Measurements from ENCODE around the gene ARHGAP45. TPM values are rescaled to one million over a fixed set of nuclear protein-coding genes. Genes with fewer than 3 reads are reported as not detected.

ARHGAP45 gene
- total and polyA plus RNA-seq, 9 of the 15 experiments (the other 6 are each of a cell fraction or from before 2014, with no cell fraction given): 0.08 to 22.1 (median 4.2) TPM

DNA sequence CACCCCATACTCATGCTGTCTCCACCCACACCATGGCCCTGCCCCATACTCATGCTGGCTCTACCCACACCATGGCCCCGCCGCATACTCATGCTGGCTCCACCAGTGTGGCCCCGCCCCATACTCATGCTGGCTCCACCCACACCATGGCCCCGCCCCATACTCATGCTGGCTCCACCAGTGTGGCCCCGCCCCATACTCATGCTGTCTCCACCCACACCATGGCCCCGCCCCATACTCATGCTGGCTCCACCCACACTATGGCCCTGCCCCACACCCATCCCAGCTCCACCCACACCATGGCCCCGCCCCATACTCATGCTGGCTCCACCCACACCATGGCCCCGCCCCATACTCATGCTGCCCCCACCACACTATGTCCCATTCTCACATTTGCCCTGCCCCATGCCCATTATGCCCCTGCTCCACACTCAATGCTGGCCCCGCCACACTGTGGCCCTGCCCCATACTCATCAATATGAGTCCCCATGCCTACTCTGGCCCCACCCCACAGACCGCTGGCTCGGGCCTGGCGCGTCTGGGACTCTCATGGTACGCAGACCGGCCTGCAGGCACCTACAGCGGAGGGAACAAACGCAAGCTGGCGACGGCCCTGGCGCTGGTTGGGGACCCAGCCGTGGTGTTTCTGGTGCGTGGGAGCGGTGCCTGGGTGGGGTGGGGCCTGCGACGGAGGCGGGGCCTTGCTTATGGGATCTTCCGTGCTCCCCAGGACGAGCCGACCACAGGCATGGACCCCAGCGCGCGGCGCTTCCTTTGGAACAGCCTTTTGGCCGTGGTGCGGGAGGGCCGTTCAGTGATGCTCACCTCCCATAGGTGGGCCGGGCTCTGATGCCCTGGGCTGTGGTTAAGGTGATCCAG lies 3.7 kb upstream of the ARHGAP45 start (continued):
- peak; percentile 73 for TF ChIP-seq SUPT5H (IDR thresholded peaks at IDR 0.05)
- TF ChIP-seq E2F4 (CRISPR knock-in tag; IDR thresholded peaks at IDR 0.05; ENCODE audit: low read depth): no peak
- TF ChIP-seq LEF1 (IDR thresholded peaks at IDR 0.05): no peak
- no peak for TF ChIP-seq MAZ (CRISPR knock-in tag; conservative IDR thresholded peaks at IDR 0.05 in 1 of 2, IDR thresholded peaks at IDR 0.05 in 1 of 2)
- TF ChIP-seq, protein P1, sequence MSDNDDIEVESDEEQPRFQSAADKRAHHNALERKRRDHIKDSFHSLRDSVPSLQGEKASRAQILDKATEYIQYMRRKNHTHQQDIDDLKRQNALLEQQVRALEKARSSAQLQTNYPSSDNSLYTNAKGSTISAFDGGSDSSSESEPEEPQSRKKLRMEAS (CRISPR knock-in tag; IDR thresholded peaks at IDR 0.05): 0 out of 2 replicates have a peak, but pooled peaks have one; percentile 4
- no peak for TF ChIP-seq PCBP1 (IDR thresholded peaks at IDR 0.05; ENCODE audit: low read depth, low read length, poor library complexity, severe bottlenecking)
- TF ChIP-seq CC2D1A (IDR thresholded peaks at IDR 0.05): no peak
- 0 out of 2 replicates have a peak, but pooled peaks have one; percentile 68 for TF ChIP-seq CBFB (CRISPR knock-in tag; IDR thresholded peaks at IDR 0.05)
- no peak for TF ChIP-seq ZNF644 (tag; IDR thresholded peaks at IDR 0.05; ENCODE audit: low read depth)
- no peak for TF ChIP-seq SMARCB1 (IDR thresholded peaks at IDR 0.05; ENCODE audit: insufficient read length, low read depth)
- TF ChIP-seq, protein P2, sequence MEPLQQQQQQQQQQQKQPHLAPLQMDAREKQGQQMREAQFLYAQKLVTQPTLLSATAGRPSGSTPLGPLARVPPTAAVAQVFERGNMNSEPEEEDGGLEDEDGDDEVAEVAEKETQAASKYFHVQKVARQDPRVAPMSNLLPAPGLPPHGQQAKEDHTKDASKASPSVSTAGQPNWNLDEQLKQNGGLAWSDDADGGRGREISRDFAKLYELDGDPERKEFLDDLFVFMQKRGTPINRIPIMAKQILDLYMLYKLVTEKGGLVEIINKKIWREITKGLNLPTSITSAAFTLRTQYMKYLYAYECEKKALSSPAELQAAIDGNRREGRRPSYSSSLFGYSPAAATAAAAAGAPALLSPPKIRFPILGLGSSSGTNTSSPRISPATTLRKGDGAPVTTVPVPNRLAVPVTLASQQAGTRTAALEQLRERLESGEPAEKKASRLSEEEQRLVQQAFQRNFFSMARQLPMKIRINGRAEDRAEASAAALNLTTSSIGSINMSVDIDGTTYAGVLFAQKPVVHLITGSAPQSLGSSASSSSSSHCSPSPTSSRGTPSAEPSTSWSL (CRISPR knock-in tag; IDR thresholded peaks at IDR 0.05; ENCODE audit: borderline replicate concordance): no peak
- peak; percentile 52; the same call in 1 of the 2 replicates for TF ChIP-seq VEZF1 (CRISPR knock-in tag; IDR thresholded peaks at IDR 0.05)
- TF ChIP-seq ELF1 (tag; IDR thresholded peaks at IDR 0.05): no peak
- TF ChIP-seq SP1 (CRISPR knock-in tag; IDR thresholded peaks at IDR 0.05): peak; percentile 78
- peak; percentile 50 for TF ChIP-seq RBFOX2 (IDR thresholded peaks at IDR 0.05; ENCODE audit: low read depth, low read length)
- peak; percentile 36; the same call in 1 of the 2 replicates for TF ChIP-seq ZNF263 (CRISPR knock-in tag; IDR thresholded peaks at IDR 0.05; ENCODE audit: borderline replicate concordance)
- no peak for TF ChIP-seq SIN3B (IDR thresholded peaks at IDR 0.05; ENCODE audit: low read depth)
- 0 out of 2 replicates have a peak, but pooled peaks have one; percentile 10 for TF ChIP-seq MYC (IDR thresholded peaks at IDR 0.05; ENCODE audit: low read depth, low read length)
- TF ChIP-seq MYC (CRISPR knock-in tag; IDR thresholded peaks at IDR 0.05; ENCODE audit: borderline replicate concordance, low read depth): no peak
- TF ChIP-seq MCM3 (IDR thresholded peaks at IDR 0.05): no peak
